ENCODE data around the gene MUSK.

GRCh38 chr9:110650261-110650660, 18.3 kb upstream of the MUSK start:
- TF ChIP-seq POLR2A (IDR thresholded peaks at IDR 0.05) (no peak), CTCF (IDR thresholded peaks at IDR 0.05) (no peak)
